HL-60 (cell line): ENCODE measurements around the gene LEMD3.

Experiments used
- CTCF ChIP-seq: IDR thresholded peaks from one replicate; pipeline ENCODE4 v1.5.1; 2011; ENCODE audit warnings: low read length, control low read depth, inconsistent platforms; ENCODE audit not compliant: insufficient read depth
- POLR2AphosphoS5 ChIP-seq: IDR thresholded peaks from 2 replicates; pipeline ENCODE4 v1.6.1; 2012; ENCODE audit warnings: low read depth
- SPI1 ChIP-seq: IDR thresholded peaks from 2 replicates; pipeline ENCODE4 v1.6.1; 2012; ENCODE audit warnings: low read depth, mild to moderate bottlenecking, borderline replicate concordance

GRCh38 chr12:65125975-65126374, 43.4 kb upstream of the LEMD3 start:
- TF ChIP-seq CTCF = no peak
- TF ChIP-seq POLR2AphosphoS5 = no peak
- TF ChIP-seq SPI1 = no peak
